Stimulated activated CD8-positive, alpha-beta memory T cell treated with anti-CD3 and anti-CD28 coated beads, Interleukin-15, amount 100 ng/mL, for 1 hour (primary cell): ENCODE data around the gene MEIS2.

Experiments
- DNase-seq: peaks from one replicate; pipeline ENCODE4 v3.0.0-alpha.2; 2020; ENCODE audit warnings: low read depth

MEIS2 gene

DNA sequence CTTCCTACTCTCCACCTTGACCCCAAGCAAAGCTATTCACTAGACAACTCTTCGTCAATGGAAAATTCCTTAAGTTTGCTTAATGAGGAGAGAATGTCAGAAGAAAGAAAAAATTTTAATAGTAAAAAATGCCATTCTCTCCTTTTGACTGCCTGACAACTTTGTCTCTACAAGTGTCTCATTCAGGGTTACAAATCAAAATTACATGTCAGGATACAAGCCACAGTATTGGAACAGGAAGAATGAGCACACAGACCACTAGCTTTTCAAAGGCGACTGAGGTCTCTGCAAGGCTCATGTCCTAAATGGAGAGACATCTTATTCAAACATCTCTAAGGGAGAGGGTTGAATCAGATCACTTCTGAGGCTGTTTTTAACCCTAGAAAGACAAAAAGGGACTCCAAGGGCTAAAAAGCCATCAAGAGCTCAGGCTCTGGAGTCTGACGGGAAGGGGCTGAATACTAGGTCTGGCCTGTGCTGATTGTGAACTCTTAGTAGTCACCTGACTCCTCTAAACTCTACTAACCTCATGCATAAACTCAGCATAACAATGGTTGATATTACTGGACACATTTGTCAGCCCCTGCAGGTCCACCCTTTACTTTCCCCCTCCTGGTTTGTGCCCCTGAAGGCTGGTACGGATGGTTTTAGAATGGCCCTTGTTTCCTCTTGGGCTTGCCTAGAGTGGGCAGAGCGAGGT lies 12.8 kb upstream of the MEIS2 start:
- no peak for DNase-seq

DNA sequence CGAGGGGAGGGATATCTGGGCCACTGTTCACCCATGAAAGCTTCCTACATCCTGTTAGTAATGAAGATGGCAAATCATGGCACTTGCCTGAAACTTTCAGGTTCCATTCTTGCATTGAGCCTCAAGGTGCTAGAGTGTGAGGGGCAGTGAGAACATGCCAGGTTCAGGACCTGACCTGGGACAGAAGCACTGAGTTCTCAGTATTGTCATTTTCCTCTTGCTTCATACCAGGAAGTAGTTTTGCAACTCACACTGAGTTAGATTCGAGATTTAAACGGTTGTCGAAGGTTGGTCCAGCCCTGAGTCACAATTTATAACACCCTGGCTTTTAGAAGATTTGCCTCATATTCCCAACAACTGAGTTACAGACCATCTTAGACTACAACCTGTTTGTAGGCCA lies 11.8 kb upstream of the MEIS2 start:
- no peak for DNase-seq

DNA sequence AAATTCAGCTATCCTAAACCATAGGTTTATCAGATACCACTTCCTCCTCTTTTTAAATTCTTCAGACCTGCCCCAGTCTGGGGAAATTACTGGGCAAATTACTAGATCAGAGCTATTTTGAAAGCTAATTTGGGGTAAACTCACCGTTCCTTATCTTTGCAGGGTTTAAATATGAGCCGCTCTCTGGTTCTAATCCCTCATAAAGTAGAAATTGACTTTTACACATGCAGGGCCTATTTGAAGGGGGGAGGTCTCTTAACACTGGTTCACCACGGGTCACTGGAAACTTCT lies 11.0 kb upstream of the MEIS2 start:
- no peak for DNase-seq

DNA sequence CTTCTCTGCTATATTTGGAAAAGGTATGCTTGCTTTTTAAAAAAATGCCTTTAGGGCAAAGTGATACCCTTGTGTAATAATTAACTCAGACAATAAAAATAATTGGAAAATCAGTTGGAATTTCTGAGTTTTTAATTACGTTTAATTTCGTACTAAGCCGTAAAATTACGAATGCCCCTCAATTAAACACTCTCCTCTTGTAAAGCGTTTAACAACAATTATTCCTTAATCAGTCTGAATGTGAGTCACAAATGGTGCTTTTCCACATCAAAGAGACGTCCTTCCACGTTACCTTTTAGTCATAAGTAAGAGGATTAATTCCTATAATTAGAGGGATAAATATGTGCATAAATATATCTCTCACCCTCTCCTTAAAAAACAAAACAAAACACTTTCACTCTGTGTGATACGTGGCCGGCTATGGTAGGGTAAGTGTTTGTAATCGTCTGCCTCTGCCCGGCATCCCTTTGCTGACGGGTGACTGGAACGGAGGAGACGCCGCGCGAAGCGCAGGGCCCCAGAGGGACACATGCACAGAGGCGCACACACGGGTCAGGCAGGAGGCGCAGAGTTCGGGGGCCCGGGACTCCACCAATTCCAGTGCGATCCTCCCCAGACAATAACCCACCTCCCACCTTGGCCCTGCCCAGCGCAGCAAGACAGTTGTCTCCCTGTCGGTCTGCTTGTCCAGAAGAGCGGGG lies 9.7 kb upstream of the MEIS2 start:
- no peak for DNase-seq

DNA sequence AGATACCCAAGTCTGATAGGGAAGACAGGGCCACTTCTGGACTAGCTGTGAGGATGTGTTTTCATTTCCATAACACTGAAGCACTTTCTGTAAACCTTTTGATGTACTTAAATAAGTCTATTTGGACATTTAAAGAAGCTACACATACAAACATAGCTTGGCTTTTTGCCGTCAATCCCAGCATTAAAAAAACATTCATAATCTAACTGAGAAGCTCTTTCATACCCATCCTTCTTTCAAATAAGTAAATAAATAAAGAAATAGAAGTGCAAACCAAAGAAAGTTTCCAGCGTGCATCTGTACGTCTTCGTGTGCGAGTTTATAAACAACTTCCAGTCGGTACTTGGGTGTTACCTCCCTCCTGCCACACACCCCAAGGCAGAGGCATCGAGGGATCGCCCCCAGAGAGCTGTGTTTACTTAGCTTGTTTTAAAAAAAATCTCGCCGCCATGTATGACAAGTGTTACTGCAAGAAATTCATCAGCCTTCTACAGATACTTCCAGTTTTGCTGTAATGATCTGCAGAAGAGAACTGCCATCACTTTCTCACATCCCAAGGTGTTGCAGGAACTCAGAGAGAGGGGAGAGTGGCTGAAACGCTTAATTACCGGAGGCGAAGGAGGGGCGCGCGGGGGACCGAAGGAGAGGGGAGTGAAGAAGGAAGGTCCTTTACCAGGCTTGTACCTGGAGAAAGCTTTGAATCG lies 9.0 kb upstream of the MEIS2 start:
- DNase-seq: no peak

DNA sequence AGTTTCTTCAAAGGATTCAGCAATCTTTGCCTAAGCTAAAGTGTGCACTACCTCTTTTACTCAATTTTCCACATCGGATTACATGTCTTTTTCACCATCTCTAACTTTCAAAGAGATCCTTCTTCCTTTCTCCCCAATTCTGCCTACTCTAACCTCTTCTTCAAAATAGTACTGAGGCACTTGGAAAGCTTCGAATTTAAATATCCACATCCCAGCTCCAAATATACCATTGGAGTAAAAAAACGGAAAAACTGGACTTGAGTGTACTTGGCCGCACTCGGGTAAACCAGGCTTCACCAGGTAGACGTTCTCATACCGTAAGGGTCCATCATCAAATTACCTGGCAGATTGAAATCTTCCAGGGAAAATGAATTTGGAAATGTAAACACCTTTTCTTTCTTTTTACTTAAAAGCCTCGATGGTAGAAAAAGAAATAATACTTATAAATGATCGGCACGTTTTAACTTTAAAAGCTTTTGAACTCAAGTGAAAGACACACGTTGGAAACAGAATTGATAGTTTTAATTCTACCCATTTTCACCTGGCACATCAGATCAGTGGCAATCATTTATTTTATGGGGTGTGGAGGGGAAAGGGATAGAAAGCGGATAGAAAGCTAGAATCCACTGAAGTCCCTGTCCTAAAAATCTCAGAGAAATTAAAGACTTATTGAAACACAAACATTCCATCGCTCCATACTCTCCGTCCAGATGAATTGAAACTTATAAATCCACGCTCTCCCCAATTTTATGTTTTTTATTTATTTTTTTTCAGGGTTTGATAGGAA lies 8.2 kb upstream of the MEIS2 start:
- DNase-seq: no peak

DNA sequence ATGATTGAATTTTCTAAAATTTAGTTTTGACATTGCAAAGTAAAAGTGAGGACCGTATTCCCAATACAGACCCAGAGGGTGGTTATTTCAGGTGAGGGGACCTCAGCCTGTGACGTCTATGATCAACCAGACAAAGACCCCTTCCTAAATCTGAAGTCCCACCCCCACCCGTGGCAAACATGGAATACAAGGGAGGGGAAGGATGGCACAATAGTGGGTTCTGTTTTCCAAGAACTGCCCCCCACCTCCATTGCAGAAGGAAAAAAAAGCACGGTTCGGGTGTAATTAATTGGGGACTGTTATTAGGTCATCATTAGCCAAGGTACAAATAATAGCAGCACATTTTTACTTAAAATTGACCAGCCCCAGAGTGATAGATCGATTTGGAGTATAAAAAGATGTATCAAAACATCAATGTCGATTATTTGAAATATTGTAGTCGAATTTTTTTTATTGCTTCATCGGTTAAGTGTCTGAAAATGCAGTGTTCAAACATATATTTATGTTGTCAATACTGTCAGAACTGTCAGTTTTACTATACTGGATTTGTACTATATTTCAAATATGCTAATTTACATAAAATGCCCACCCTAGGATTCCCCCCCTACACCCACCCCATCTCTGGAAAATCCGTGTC lies 7.5 kb upstream of the MEIS2 start:
- DNase-seq: no peak

DNA sequence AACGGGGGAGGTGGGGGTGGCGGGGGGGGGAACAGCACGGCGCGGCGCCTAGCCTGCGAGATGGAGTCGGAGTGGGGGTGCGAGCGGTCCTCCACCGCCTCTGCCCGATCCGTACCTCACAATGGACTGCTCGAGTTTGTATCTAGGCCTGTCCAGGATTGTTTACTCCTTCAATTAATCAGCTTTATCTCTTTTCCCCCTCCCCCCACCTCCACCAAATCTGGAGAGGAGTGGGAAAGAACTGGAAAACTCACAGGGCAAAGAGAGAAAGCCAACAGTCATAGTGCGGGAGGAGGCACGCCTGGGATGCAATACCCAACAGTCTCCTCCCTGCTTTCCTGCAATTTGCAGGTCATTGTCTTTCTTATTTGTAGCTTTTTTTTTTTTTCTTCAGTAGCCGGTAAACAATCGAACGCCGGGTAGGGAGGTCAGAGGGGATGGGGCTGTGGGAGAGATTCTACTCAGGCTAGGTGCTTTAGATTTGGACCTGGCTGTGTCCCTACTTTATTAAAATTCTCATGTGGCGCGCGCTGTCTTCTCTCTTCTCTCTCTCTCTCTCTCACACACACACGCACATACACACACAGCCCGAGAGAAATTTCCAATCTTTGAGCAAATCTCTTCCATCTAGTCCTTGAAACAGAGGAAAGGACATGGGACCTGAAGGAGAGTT lies 6.9 kb upstream of the MEIS2 start:
- DNase-seq: no peak

DNA sequence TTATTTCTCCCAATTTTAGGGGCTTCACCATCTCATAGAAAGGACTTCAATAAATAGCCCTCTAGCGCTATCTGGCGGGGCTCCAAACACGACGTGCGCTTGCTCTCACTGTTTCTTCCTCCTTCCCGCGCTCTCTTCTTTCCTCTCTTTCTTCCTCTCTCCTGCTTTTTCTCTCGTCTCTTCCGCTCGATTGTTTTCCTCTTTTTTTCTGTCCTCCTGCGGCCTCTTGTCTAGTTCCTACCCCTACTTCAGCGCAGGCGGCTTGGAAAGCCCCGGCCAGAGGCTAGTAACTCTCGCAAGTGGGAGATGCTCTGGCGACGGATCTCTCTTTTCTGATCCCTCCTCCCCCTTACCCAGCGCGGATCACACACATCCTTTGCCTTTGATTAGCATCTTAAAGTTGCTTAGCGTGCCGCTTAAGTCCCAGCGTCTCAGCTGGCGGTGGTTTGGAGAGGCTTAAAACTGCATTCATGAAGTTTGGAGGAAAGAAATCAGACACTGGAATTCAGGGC lies 6.2 kb upstream of the MEIS2 start:
- DNase-seq: no peak

DNA sequence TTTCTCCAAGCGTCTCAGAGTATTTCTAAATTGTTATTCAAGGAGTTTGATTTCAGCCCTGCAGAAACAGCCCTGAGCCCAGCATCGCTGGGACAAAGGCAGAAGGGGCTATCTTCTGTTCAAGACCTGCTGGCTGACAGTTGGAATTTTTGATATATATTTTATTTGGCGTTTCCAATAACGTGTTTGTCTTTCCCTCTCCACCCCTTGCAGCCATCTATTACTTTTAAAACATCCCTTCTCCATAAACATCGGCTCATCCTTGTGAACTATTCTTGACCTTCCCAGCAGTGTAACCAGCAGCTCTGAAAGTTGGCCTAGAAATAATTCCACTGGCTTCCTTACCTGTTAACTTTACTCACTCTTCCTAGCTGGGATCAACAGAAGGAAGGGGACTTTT lies 5.5 kb upstream of the MEIS2 start:
- DNase-seq: no peak

DNA sequence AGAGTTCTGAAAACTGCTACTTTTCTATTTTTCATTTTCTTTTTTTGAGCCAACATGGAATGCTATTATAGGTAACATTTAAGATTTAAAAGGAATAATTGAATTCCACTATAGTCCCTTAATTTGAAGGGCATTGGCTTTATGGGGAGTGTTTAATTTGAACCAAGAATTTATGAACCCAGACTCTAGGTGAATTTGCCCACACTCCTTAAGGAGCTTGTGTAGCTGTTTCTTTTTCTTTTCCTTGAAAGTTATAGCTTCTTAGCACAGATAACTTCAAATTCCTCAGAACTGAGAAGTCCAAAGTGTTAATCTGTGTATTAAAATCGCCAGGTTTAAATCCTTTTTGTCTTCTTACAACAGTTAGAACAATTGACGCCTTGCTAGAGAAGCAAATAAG lies 4.7 kb upstream of the MEIS2 start:
- no peak for DNase-seq

DNA sequence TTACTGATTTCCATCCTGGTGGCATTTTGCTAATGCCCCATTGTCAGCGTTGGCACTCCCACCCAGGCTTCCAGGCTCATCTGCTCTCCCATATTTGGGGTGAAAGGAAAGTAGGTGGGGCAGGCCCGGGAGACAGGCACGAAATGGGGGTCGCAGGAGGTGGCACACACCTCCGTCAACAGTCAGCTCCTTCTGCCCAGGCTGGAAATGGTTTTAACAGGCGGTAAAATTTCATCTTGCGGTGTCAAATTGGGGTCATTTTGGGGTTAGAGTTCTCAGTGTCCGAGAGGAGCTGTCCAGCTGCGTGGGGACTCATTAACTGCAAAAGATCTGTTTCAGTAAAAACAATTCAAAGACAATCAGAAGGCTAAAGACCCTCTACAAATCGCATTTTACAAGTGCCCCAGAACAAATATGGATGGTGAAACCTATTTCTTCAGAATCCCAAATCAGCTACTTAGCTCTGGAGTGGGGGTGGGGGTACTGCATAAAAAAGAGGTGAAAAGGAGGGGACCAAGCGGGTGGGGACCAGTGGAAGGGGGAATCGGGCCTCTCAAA lies 4.2 kb upstream of the MEIS2 start:
- no peak for DNase-seq

DNA sequence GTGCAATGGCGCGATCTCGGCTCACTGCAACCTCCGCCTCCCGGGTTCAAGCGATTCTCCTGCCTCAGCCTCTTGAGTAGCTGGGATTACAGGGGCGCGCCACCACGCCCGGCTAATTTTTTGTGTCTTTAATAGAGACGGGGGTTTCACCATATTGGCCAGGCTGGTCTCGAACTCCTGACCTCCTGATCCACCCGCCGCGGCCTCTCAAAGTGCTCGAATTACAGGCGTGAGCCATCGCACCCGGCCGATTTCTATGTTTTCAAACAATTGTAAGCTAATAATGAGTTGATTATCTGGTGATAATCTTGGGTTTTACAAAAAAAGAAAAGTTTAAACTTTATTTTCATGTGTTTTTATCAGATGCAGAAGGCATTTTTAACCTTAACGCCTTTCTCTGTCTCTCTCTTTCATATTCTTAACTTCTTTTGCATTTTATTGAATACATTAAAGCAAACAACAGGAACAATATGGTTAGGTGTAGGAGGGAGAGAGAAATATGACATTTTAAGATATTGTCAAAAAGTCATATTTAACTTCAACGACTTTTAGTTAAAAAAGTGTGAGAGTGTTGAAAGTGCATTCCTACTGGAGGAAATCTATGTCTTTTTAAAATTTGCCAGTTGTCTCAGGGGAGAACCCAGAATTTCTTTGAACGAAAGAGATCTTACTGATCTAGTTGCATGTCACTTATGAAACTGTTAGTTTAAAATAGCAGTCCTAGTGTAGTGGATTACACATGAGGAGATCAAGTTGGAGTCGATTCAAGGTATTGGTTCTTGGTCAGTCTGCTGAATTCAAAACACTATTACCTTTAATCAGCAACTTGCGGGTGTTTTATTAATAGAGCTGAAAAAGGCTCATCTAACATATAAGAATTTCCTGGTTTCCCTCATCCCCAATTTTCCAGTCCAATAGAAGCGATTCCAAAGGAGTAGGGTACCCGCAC lies 3.4 kb upstream of the MEIS2 start:
- no peak for DNase-seq

DNA sequence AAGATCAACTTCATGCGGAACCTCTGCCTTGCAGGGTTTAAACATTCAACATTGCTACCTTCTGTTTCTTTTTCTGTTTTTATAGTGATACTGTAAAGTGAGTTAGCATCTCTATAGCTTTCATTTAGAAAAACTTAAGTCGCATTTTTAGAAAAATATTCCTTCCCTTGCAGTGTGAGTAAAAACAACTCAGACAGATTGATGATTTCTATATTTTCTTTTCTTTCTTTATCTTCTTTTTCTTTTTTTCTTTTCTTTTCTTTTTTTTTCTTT lies 2.8 kb upstream of the MEIS2 start:
- DNase-seq: no peak

DNA sequence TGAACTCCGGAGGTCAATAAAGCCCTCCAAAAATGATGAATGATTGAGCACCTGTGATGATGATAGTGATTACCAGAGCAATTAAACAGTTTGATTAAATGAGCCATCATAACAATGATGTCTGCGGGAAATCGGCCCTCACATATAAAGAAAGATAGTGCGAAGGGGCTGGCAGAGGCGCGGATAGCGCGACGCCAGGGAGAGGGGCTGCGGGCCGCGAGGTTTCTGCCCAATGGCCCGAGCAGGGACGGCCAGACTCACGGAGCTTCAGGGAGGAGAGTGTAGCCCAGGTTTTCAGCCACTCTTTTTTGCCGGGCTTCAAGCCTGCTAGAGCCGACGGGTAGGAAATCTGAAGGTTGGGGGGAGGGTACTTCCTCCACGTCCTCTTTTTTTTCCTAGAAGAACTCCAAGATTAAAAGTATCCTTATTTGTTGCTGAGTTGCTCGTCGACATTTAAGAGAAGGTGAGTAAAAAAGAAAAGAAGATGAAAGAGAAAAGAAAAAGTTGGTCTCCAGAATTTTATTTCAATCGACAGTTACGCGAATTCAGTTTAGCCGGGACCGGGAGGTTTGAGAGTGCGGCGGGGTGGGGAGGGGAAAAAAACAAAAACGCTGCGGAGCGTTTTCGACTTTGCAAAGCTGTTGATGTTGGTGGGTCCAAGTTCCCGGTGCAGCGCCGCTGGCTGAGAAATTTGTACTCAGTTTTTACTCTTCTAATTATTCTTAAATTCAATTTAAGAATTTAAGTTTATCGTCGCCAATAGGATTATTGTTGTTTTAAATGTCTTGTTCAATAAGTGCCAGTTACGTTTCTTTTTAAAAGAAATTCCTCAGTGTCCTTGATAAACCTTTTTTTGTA lies 2.2 kb upstream of the MEIS2 start:
- no peak for DNase-seq

DNA sequence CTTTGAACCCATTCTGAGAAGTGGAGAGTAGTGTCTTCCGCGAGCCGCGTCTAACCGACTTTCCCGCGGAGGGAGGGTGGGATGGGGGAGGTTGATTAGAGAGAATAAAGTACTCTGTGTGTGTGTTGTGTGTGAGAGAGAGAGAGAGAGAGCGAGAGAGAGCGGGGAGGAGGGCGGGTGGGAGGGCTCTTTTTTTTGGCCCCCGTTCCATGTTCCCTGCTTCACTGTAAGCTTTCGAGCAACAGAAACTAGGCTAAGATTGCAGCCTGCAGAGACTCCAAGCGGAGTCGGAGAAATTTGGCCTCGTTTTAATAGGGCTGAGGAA lies 1.6 kb upstream of the MEIS2 start:
- no peak for DNase-seq

DNA sequence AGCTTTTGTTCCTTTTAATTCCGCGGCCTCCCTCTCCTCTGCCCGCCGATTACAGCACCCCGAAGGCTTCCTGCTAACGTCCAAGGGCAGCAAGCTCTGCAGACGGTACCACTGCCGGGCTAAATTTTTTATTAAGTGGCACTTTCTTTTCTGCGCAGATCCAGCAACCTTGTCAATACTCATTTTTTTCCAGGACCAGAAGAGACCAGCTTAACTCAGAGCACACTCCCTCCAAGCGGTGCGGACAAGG lies 542 bp upstream of the MEIS2 start:
- DNase-seq: no peak

DNA sequence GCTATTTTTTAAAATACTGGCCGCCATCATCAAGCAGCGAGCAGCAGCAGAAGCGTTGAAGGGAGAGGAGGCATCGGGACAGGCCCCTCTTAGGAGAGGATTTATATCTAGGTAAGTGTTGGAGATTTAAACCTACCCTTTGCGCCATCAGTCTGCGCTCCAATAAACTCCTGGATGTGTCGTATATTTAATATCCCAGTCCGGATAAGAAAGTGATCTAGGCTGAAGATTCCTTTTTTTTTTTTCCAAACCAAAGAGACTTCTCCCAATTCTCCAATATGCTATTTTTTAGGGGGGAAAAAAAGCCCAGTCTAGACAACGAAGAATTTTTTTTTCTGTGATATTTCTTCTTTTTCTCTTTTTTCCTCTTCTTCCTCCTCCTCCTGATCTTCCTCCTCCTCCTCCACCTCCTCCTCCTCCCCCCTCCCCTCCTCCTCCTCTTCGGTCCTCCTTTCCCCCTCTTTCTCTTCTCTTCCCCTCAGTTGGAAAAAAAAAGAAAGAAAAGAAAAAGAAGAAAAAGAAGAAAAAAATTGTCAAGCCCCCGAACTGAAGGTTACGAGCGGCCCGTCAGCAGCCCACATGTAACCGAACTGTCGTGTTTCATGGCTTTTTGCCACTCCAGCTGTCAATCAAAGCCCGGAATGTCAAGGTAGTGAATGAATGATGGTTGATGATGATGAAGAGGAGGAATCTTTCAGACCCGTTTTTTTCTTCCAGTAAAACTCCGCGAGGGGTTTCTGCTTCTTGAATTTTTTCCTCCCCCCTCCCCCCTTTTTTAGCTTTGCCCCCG lies 835 bp downstream of the MEIS2 start:
- DNase-seq: no peak
